ENCODE data around the gene FLOT2. TPM values are rescaled to one million over a fixed set of nuclear protein-coding genes. Genes with fewer than 3 reads are reported as not detected.

FLOT2 gene
- total RNA-seq, 1 donor = 35.1 TPM

GRCh38 chr17:28875848-28876550 is 21.5 kb downstream of the FLOT2 start:
- Histone ChIP-seq H4K20me1 (ENCODE audit: insufficient read depth, low read length) (no peaks in the 10 kb centered on the region), H2AFZ (ENCODE audit: low read length) (no peak overlapping the region), H3K9me3 (ENCODE audit: low read depth, low read length) (no peaks in the 10 kb centered on the region), H3K79me2 (ENCODE audit: insufficient read depth, low read length) (no peaks in the 10 kb centered on the region), H3K4me3 (ENCODE audit: insufficient read depth, low read length) (no peak overlapping the region), H3K4me1 (ENCODE audit: insufficient read depth, low read length) (no peaks in the 10 kb centered on the region), H3K36me3 (ENCODE audit: insufficient read depth, low read length) (peaks cover 11% of the 10 kb centered on the region), H3K27me3 (ENCODE audit: insufficient read depth, low read length) (no peaks in the 10 kb centered on the region), H3K4me2 (ENCODE audit: insufficient read depth, low read length) (no peak overlapping the region), H3K27ac (ENCODE audit: low read depth, low read length) (no peak overlapping the region)
- TF ChIP-seq, protein P1, sequence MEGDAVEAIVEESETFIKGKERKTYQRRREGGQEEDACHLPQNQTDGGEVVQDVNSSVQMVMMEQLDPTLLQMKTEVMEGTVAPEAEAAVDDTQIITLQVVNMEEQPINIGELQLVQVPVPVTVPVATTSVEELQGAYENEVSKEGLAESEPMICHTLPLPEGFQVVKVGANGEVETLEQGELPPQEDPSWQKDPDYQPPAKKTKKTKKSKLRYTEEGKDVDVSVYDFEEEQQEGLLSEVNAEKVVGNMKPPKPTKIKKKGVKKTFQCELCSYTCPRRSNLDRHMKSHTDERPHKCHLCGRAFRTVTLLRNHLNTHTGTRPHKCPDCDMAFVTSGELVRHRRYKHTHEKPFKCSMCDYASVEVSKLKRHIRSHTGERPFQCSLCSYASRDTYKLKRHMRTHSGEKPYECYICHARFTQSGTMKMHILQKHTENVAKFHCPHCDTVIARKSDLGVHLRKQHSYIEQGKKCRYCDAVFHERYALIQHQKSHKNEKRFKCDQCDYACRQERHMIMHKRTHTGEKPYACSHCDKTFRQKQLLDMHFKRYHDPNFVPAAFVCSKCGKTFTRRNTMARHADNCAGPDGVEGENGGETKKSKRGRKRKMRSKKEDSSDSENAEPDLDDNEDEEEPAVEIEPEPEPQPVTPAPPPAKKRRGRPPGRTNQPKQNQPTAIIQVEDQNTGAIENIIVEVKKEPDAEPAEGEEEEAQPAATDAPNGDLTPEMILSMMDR (IDR thresholded peaks at IDR 0.05; ENCODE audit: extremely low read depth, low read depth, low read length) = no peak
- no peak for DNase-seq (ENCODE audit: insufficient read length, low spot score, missing footprints)

DNA sequence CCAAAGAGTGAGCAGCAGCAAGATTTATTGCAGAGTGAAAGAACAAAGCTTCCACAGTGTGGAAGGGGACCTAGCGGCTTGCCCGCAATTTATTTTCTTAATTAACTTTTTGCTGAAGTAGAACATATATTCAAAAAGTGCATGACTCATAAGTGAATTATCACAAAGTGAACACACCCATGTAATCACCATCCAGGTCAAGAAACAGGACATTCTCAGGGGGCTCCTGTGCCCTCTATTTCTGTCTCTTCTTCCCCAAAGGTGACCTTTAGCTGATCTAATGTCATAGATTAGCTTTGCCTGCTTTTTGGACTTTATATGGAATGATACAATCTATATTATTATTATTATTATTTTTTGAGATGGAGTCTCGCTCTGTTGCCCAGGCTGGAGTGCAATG is 22.8 kb downstream of the FLOT2 start:
- Histone ChIP-seq H3K79me2 (ENCODE audit: insufficient read depth, low read length) (no peaks in the 10 kb centered on the region), H3K4me2 (ENCODE audit: insufficient read depth, low read length) (no peak overlapping the region)
- DNase-seq (ENCODE audit: insufficient read length, low spot score, missing footprints) = no peak

GRCh38 chr17:28873839-28874238 is 23.7 kb downstream of the FLOT2 start:
- H4K20me1 ChIP-seq (ENCODE audit: insufficient read depth, low read length) = no peaks in the 10 kb centered on the region
- DNase-seq (ENCODE audit: insufficient read length, low spot score, missing footprints) = no peak
- no peaks in the 10 kb centered on the region for H3K36me3 ChIP-seq (ENCODE audit: insufficient read depth, low read length)
- no peak overlapping the region for H3K4me2 ChIP-seq (ENCODE audit: insufficient read depth, low read length)
- H3K79me2 ChIP-seq (ENCODE audit: insufficient read depth, low read length) = no peaks in the 10 kb centered on the region
- no peaks in the 10 kb centered on the region for H3K27me3 ChIP-seq (ENCODE audit: insufficient read depth, low read length)
- H3K27ac ChIP-seq (ENCODE audit: low read depth, low read length) = no peak overlapping the region
- no peaks in the 10 kb centered on the region for H3K4me1 ChIP-seq (ENCODE audit: insufficient read depth, low read length)
- H3K4me3 ChIP-seq (ENCODE audit: insufficient read depth, low read length) = no peak overlapping the region
- H3K9me3 ChIP-seq (ENCODE audit: low read depth, low read length) = no peaks in the 10 kb centered on the region
- no peak overlapping the region for H2AFZ ChIP-seq (ENCODE audit: low read length)
- TF ChIP-seq, protein P1 (IDR thresholded peaks at IDR 0.05; ENCODE audit: extremely low read depth, low read depth, low read length) = no peak

More for the DNA sequence above, 22.8 kb downstream of the FLOT2 start:
- H3K4me1 ChIP-seq (ENCODE audit: insufficient read depth, low read length) = no peaks in the 10 kb centered on the region
- H3K27me3 ChIP-seq (ENCODE audit: insufficient read depth, low read length) = no peaks in the 10 kb centered on the region
- no peaks in the 10 kb centered on the region for H4K20me1 ChIP-seq (ENCODE audit: insufficient read depth, low read length)
- H3K9me3 ChIP-seq (ENCODE audit: low read depth, low read length) = no peaks in the 10 kb centered on the region
- no peak overlapping the region for H3K4me3 ChIP-seq (ENCODE audit: insufficient read depth, low read length)
- no peak overlapping the region for H3K27ac ChIP-seq (ENCODE audit: low read depth, low read length)
- TF ChIP-seq, protein P1 (IDR thresholded peaks at IDR 0.05; ENCODE audit: extremely low read depth, low read depth, low read length) = no peak
- H2AFZ ChIP-seq (ENCODE audit: low read length) = no peak overlapping the region
- no peaks in the 10 kb centered on the region for H3K36me3 ChIP-seq (ENCODE audit: insufficient read depth, low read length)

GRCh38 chr17:28871056-28871579 is 26.4 kb downstream of the FLOT2 start:
- TF ChIP-seq, protein P1 (IDR thresholded peaks at IDR 0.05; ENCODE audit: extremely low read depth, low read depth, low read length) = no peak
- H3K27ac ChIP-seq (ENCODE audit: low read depth, low read length) = no peak overlapping the region
- H3K9me3 ChIP-seq (ENCODE audit: low read depth, low read length) = no peaks in the 10 kb centered on the region
- H2AFZ ChIP-seq (ENCODE audit: low read length) = no peak overlapping the region
- H4K20me1 ChIP-seq (ENCODE audit: insufficient read depth, low read length) = no peaks in the 10 kb centered on the region
- H3K36me3 ChIP-seq (ENCODE audit: insufficient read depth, low read length) = no peaks in the 10 kb centered on the region
- no peak overlapping the region for H3K4me2 ChIP-seq (ENCODE audit: insufficient read depth, low read length)
- no peak overlapping the region for H3K4me3 ChIP-seq (ENCODE audit: insufficient read depth, low read length)
- H3K4me1 ChIP-seq (ENCODE audit: insufficient read depth, low read length) = no peaks in the 10 kb centered on the region
- peak; percentile 50 for DNase-seq (ENCODE audit: insufficient read length, low spot score, missing footprints)
- no peaks in the 10 kb centered on the region for H3K79me2 ChIP-seq (ENCODE audit: insufficient read depth, low read length)
- H3K27me3 ChIP-seq (ENCODE audit: insufficient read depth, low read length) = no peaks in the 10 kb centered on the region
